Measurements from ENCODE around the gene TFF2. TPM values are rescaled to one million over a fixed set of nuclear protein-coding genes. Genes with fewer than 3 reads are reported as not detected.

TFF2 gene
- total RNA-seq, 1 experiment from 2014 or later = 1.1 TPM

DNA sequence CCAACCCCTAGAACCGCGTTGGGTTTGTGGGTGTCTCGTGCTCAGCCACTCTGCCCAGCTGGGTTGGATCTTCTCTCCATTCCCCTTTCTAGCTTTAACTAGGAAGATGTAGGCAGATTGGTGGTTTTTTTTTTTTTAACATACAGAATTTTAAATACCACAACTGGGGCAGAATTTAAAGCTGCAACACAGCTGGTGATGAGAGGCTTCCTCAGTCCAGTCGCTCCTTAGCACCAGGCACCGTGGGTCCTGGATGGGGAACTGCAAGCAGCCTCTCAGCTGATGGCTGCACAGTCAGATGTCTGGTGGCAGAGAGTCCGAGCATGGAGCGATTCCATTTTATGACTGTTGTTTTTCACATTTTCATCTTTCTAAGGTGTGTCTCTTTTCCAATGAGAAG lies 54.3 kb downstream of the TFF2 start:
- Histone ChIP-seq H3K27ac (ENCODE audit: low read length) (no peak overlapping the region), H3K9me3 (ENCODE audit: control insufficient read depth, insufficient read depth, low read depth, low read length) (no peaks in the 10 kb centered on the region), H3K36me3 (ENCODE audit: control insufficient read depth, insufficient read depth, low read length) (no peaks in the 10 kb centered on the region), H3K4me1 (ENCODE audit: control insufficient read depth, insufficient read depth, low read length) (no peaks in the 10 kb centered on the region), H3K4me3 (ENCODE audit: low read depth in 2 of 2, low read length in 2 of 2) (no peak overlapping the region), H3K27me3 (ENCODE audit: control insufficient read depth, insufficient read depth, low read length) (no peaks in the 10 kb centered on the region)
- in situ Hi-C loops (cut with HindIII; ENCODE audit: low pct_unique_long_range_greater_than_20kb, low sequenced_read_pairs) = no loop called here
- ATAC-seq (no peak), DNase-seq (ENCODE audit: low read depth, low spot score) (no peak)
- TF ChIP-seq REST (IDR thresholded peaks at IDR 0.05; ENCODE audit: insufficient read depth in 1 of 2, low read depth in 2 of 2, low read length in 1 of 2) (no peak), POLR2AphosphoS5 (IDR thresholded peaks at IDR 0.05; ENCODE audit: low read depth, low read length) (no peak), CTCF (IDR thresholded peaks at IDR 0.05) (no peak), SIN3A (IDR thresholded peaks at IDR 0.05; ENCODE audit: borderline replicate concordance, insufficient read depth, low read depth, low read length) (no peak), TCF7L2 (IDR thresholded peaks at IDR 0.05; ENCODE audit: low read depth, low read length) (no peak)
- POLR2A ChIA-PET = no interaction called here
- BruUV-seq (replicated peaks) = no TSS peak
- CTCF ChIA-PET = interaction anchor here (0.8 kb wide), 1 partner anchor 9 kb away, joined by 7 read pairs; no protein-coding TSS in a partner anchor
- intact Hi-C loops (cut with micrococcal nuclease; ENCODE audit: unreplicated experiment) = no loop called here

Other genes starting within 250 kb of the TFF2 start
- gene ABCG1, start 131.9 kb downstream of the TFF2 start, total RNA-seq (2021; ENCODE audit: unreplicated experiment) = 0.80 TPM
- 8.9 TPM for gene TFF3, start 35.6 kb downstream of the TFF2 start, total RNA-seq (2021; ENCODE audit: unreplicated experiment)
- 0.36 TPM for gene TFF1, start 15.5 kb upstream of the TFF2 start, total RNA-seq (2021; ENCODE audit: unreplicated experiment)
- gene TMPRSS3, start 45.1 kb upstream of the TFF2 start, total RNA-seq (2021; ENCODE audit: unreplicated experiment) = not detected
- gene UBASH3A, start 52.9 kb upstream of the TFF2 start, total RNA-seq (2021; ENCODE audit: unreplicated experiment) = 0.33 TPM
- gene RSPH1, start 145.2 kb upstream of the TFF2 start, total RNA-seq (2021; ENCODE audit: unreplicated experiment) = 0.46 TPM
- 7.7 TPM for gene SLC37A1, start 162.9 kb upstream of the TFF2 start, total RNA-seq (2021; ENCODE audit: unreplicated experiment)

Data from Panc1 (cell line).